K562 (cell line): ENCODE data around the gene IP6K2. TPM values are rescaled to one million over a fixed set of nuclear protein-coding genes. Genes with fewer than 3 reads are reported as not detected.

Source experiments
- ATAC-seq: fragments of 200-7000 bp; cut with Tn5 transposase; 3 replicates; pipeline ENCODE4 v1.9.1; 2020; ENCODE audit warnings: moderate library complexity
- BruUV-seq: library from RNA; stranded (reverse); fragments of 400-500 nt; replicated peaks from 2 replicates; lab custom pipeline; 2021; lab: Mats Ljungman, UMichigan
- CTCF ChIA-PET: fragments of 300-600 bp; formaldehyde crosslinking; extraction: SDS; loops from one replicate; lab custom pipeline; 2021; ENCODE audit warnings: low intra/inter-chr PET ratio; lab: Yijun Ruan, JAX
- POLR2A ChIA-PET: fragments of 300-600, 350-650 bp; sonication (Branson Sonifier 250); formaldehyde crosslinking; extraction: SDS; loops from one replicate; lab custom pipeline; 2021; ENCODE audit warnings: antibody characterized with exemption, inconsistent platforms; lab: Yijun Ruan, JAX
- DNase-seq, 4 experiments: peaks; one replicate each; pipeline versions ENCODE4 v3.0.0 to v3.0.0-alpha.2; 2011 to 2018; ENCODE audit warnings: low spot score in 3 of 4, mixed read lengths in 3 of 4; ENCODE audit errors: extremely low read depth in 1 of 4
- FAIRE-seq: peaks from 2 replicates; lab custom pipeline; 2011; peaks lifted over from hg19 to GRCh38; lab: Jason Lieb, UNC
- H2AFZ ChIP-seq: 2 replicates; pipeline ENCODE4 v1.6.0; 2011; ENCODE audit warnings: low read depth, low read length, control low read depth, inconsistent platforms
- H3K27ac ChIP-seq: fragments of 200-600 bp; 3 replicates; pipeline ENCODE4 v1.8.0; 2011; ENCODE audit warnings: low read depth, mild to moderate bottlenecking, control low read depth, inconsistent platforms, low read length, moderate library complexity, mixed read lengths; ENCODE audit errors: extremely low read depth
- H3K27me3 ChIP-seq, 2 experiments: fragments of 300-600 bp in 1 of 2; 2 replicates in 1 of 2; 3 replicates in 1 of 2; pipeline versions ENCODE4 v1.6.0 to v1.8.0; 2011; ENCODE audit warnings: inconsistent platforms in 2 of 2, low read length in 2 of 2, mild to moderate bottlenecking in 1 of 2, mixed read lengths in 1 of 2, moderate library complexity in 1 of 2; ENCODE audit not compliant: control insufficient read depth in 2 of 2, insufficient read depth in 2 of 2
- H3K36me3 ChIP-seq: fragments of 300-600 bp; 3 replicates; pipeline ENCODE4 v1.8.0; 2011; ENCODE audit warnings: mild to moderate bottlenecking, low read length, inconsistent platforms; ENCODE audit not compliant: control insufficient read depth, insufficient read depth
- H3K4me1 ChIP-seq, 2 experiments: fragments of 200-600 bp in 1 of 2; replicated peaks in 1 of 2; 2 replicates in 1 of 2; 3 replicates in 1 of 2; pipeline versions ENCODE4 v1.5.1 to v1.8.0; 2011; ENCODE audit warnings: inconsistent platforms in 2 of 2, low read length in 2 of 2, mild to moderate bottlenecking in 1 of 2, mixed read lengths in 1 of 2, moderate library complexity in 1 of 2; ENCODE audit not compliant: control insufficient read depth in 2 of 2, insufficient read depth in 2 of 2
- H3K4me2 ChIP-seq: 2 replicates; pipeline ENCODE4 v1.6.1; 2011; ENCODE audit warnings: low read length, control low read depth, inconsistent platforms, mixed read lengths; ENCODE audit not compliant: insufficient read depth
- H3K4me3 ChIP-seq: fragments of 200-600 bp; sonication (generic), shearing (Covaris generic); 2 replicates; pipeline ENCODE4 v1.5.1; 2016; ENCODE audit warnings: control low read depth, inconsistent platforms
- H3K79me2 ChIP-seq: fragments of 200-600 bp; 3 replicates; pipeline ENCODE4 v1.8.0; 2011; ENCODE audit warnings: low read length, inconsistent platforms; ENCODE audit not compliant: control insufficient read depth, insufficient read depth
- H3K9ac ChIP-seq, 2 experiments: 2 replicates each; pipeline versions ENCODE4 v1.6.0 to v1.6.1; 2011; ENCODE audit warnings: low read depth in 2 of 2, low read length in 2 of 2, control low read depth in 1 of 2, inconsistent platforms in 1 of 2, mild to moderate bottlenecking in 1 of 2, mixed read lengths in 1 of 2; ENCODE audit not compliant: insufficient read depth in 1 of 2
- H3K9me1 ChIP-seq: one replicate; pipeline ENCODE4 v1.6.0; 2011; ENCODE audit warnings: inconsistent platforms, mild to moderate bottlenecking, low read length, moderate library complexity; ENCODE audit not compliant: control insufficient read depth, insufficient read depth
- H3K9me3 ChIP-seq: replicated peaks from 2 replicates; pipeline ENCODE4 v1.5.1; 2011; ENCODE audit warnings: low read depth, low read length, inconsistent platforms; ENCODE audit not compliant: control insufficient read depth, insufficient read depth
- H4K20me1 ChIP-seq: replicated peaks from 2 replicates; pipeline ENCODE4 v1.6.1; 2011; ENCODE audit warnings: low read length, inconsistent platforms, mixed read lengths; ENCODE audit not compliant: control insufficient read depth, insufficient read depth
- JUND ChIP-seq, 2 experiments: IDR thresholded peaks; 2 replicates in 1 of 2; 3 replicates in 1 of 2; pipeline ENCODE4 v1.6.1; 2011; ENCODE audit warnings: borderline replicate concordance in 2 of 2, low read depth in 2 of 2, low read length in 2 of 2, improper control_type of control experiment in 1 of 2, missing biosample characterization in 1 of 2, missing genetic modification characterization in 1 of 2, missing genetic modification reagents in 1 of 2
- POLR2A ChIP-seq: fragments of 450-650 bp; conservative IDR thresholded peaks from 2 replicates; pipeline ENCODE4 v1.6.1; 2016
- POLR2AphosphoS2 ChIP-seq: IDR thresholded peaks from 2 replicates; pipeline ENCODE4 v1.6.1; 2012; ENCODE audit warnings: low read length, improper control_type of control experiment
- SUPT5H ChIP-seq: fragments of 450-650 bp; IDR thresholded peaks from 2 replicates; pipeline ENCODE4 v1.6.1; 2016
- ZNF551 ChIP-seq: fragments of 250-450 bp; sonication (Bioruptor Pico); IDR thresholded peaks from 2 replicates; pipeline ENCODE4 v1.5.0; 2021; ENCODE audit warnings: mild to moderate bottlenecking, moderate library complexity
- WGBS: fragments of 100-300 bp; shearing (Covaris generic); methylation state at CpG from one replicate; pipeline ENCODE4 v1.1.6; 2016; ENCODE audit warnings: low coverage, mixed read lengths; ENCODE audit not compliant: insufficient coverage; ENCODE audit errors: missing lambda C conversion rate; 5-methylcytosine and 5-hydroxymethylcytosine counted together
- in situ Hi-C: fragments of 300-500 bp; cut with MboI; formaldehyde crosslinking; loops from 4 replicates; pipeline ENCODE4 v1.15.0; 2018; ENCODE audit warnings: inconsistent platforms, mixed read lengths
- intact Hi-C: fragments of 100-400 bp; cut with micrococcal nuclease; formaldehyde crosslinking; loops from 2 replicates; pipeline ENCODE4 v1.14.2; 2022
- polyA plus RNA-seq, 8 experiments: library from polyadenylated mRNA; depleted of rRNA in 4 of 8; stranded (reverse) in 5 of 8; unstranded in 3 of 8; fragments of >200 nt; fragmentation: Nextera tagmentation in 2 of 8; fragmentation: Illumina TruSeq in 1 of 8; extraction: Ambion mirVana in 2 of 8; extraction: Trizol in 1 of 8; gene quantifications; 2 replicates each; pipeline versions ENCODE4 v1.2.1 to v1.2.3, GENCODE V29; 2011 to 2014; ENCODE audit warnings: inconsistent platforms in 1 of 8, missing spikeins in 1 of 8
- total RNA-seq, 7 experiments: library from RNA; depleted of rRNA in 6 of 7; stranded (reverse); fragments of >200 nt in 6 of 7; fragmentation: Illumina TruSeq in 2 of 7; extraction: Trizol in 2 of 7; gene quantifications; 2 replicates each; pipeline versions ENCODE4 v1.2.1 to v1.2.3, GENCODE V29; 2011 to 2021; ENCODE audit warnings: low replicate concordance in 1 of 7
- TF ChIP-seq, protein P1 (sequence below): fragments of 250-450 bp; sonication (Bioruptor Pico); IDR thresholded peaks from 2 replicates; pipeline ENCODE4 v1.8.0; 2021; ENCODE audit warnings: borderline replicate concordance, mild to moderate bottlenecking, moderate library complexity; ENCODE audit not compliant: poor library complexity, severe bottlenecking

Gene IP6K2
- total and polyA plus RNA-seq, 9 of the 15 experiments (the other 6 are each of a cell fraction or from before 2014, with no cell fraction given): 19.6 to 78.1 (median 48.0) TPM

DNA sequence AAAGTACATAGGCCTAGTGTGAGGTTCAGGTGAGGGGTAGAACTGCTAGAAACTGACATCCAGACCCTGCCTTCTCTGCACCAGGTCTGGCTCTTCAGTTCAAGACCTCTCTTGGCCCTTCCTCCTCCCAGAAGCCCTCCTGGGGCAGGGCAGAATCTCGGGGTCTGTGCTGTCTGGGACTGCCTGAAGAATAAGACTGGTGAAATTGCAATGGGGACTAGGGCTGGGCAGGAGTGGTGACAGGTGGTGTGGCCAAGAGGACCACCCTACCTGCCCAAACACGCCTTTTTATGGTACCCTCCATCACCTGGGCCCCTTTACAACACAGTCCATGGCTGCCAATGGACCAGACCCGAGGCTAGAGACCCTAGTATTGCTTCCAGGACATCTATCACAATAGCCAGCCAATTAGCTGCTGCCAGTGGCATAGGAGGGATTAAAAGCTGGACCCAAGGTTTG lies 29.8 kb downstream of the IP6K2 start:
- DNase-seq (no peak), ATAC-seq (no peak), FAIRE-seq (no peak)
- H3K4me1 ChIP-seq: peaks cover 21 to 30% of the 10 kb centered on the region in 2 experiments; a peak in 4 of 5 replicates
- POLR2A ChIA-PET: interaction anchor here (0.5 kb wide), 1 partner anchor 202 kb away, joined by 4 read pairs; no protein-coding TSS in a partner anchor
- WGBS: 73% methylated on average over 3 of the region's 3 CpGs
- TF ChIP-seq JUND (IDR thresholded peaks at IDR 0.05; ENCODE audit: borderline replicate concordance, low read depth, low read length) (no peak), JUND (tag; IDR thresholded peaks at IDR 0.05; ENCODE audit: borderline replicate concordance, low read depth, low read length) (no peak), POLR2AphosphoS2 (0 out of 2 replicates have a peak, but pooled peaks have one; percentile 28), ZNF551 (CRISPR knock-in tag) (no peak), POLR2A (peak; percentile 44; the same call in 1 of the 2 replicates), SUPT5H (0 out of 2 replicates have a peak, but pooled peaks have one; percentile 26)
- TF ChIP-seq, protein P1, sequence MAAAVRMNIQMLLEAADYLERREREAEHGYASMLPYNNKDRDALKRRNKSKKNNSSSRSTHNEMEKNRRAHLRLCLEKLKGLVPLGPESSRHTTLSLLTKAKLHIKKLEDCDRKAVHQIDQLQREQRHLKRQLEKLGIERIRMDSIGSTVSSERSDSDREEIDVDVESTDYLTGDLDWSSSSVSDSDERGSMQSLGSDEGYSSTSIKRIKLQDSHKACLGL: no peak
- no TSS peak for BruUV-seq
- in situ Hi-C loops (no loop called here), intact Hi-C loops (no loop called here)
- no peak overlapping the region for H3K27ac ChIP-seq
- H3K9ac ChIP-seq: no peak overlapping the region
- no peak overlapping the region for H3K4me2 ChIP-seq
- H3K4me3 ChIP-seq: no peak overlapping the region
- no peaks in the 10 kb centered on the region for H3K9me3 ChIP-seq
- H3K79me2 ChIP-seq: peaks cover 27% of the 10 kb centered on the region
- H4K20me1 ChIP-seq: peaks cover 13% of the 10 kb centered on the region; the same call in 1 of the 2 replicates
- H3K36me3 ChIP-seq: peaks cover 63% of the 10 kb centered on the region
- H3K9me1 ChIP-seq: no peaks in the 10 kb centered on the region
- H3K27me3 ChIP-seq: no peaks in the 10 kb centered on the region
- H2AFZ ChIP-seq: no peak overlapping the region
- CTCF ChIA-PET: no interaction called here
